Lung (tissue), 12 donors: ENCODE results near the gene PDIA2. TPM values are rescaled to one million over a fixed set of nuclear protein-coding genes. Genes with fewer than 3 reads are reported as not detected.

Source experiments
- ATAC-seq: fragments of 200-7000 bp; cut with Tn5 transposase; one replicate; pipeline ENCODE4 v1.9.1; 2020; ENCODE audit warnings: moderate number of reproducible peaks; ENCODE audit not compliant: insufficient read depth, low FRiP score
- DNase-seq, 3 donors: peaks; one replicate each; pipeline ENCODE4 v3.0.0-alpha.2; 2013 to 2017
- H3K27ac ChIP-seq, 2 donors: one replicate each; pipeline ENCODE4 v1.5.1; 2013; ENCODE audit warnings: mild to moderate bottlenecking in 2 of 2, moderate library complexity in 2 of 2, control low read depth in 1 of 2, inconsistent platforms in 1 of 2, low read depth in 1 of 2, low read length in 1 of 2
- H3K27me3 ChIP-seq, 3 donors: one replicate each; pipeline ENCODE4 v1.5.1; 2013; ENCODE audit warnings: low read length in 2 of 3; ENCODE audit not compliant: control insufficient read depth in 3 of 3, insufficient read depth in 3 of 3
- H3K36me3 ChIP-seq, 4 donors: one replicate each; pipeline ENCODE4 v1.5.1; 2013; ENCODE audit warnings: low read length in 4 of 4, mild to moderate bottlenecking in 1 of 4, moderate library complexity in 1 of 4; ENCODE audit not compliant: control insufficient read depth in 4 of 4, insufficient read depth in 4 of 4
- H3K4me1 ChIP-seq, 5 donors: one replicate each; pipeline ENCODE4 v1.5.1; 2013; ENCODE audit warnings: low read length in 5 of 5, mild to moderate bottlenecking in 2 of 5, moderate library complexity in 1 of 5; ENCODE audit not compliant: control insufficient read depth in 5 of 5, insufficient read depth in 5 of 5
- H3K4me3 ChIP-seq: one replicate; pipeline ENCODE4 v1.5.1; 2013; ENCODE audit warnings: mild to moderate bottlenecking, control low read depth, moderate library complexity
- H3K9ac ChIP-seq, 2 donors: one replicate each; pipeline ENCODE4 v1.5.1; 2013; ENCODE audit warnings: low read length in 2 of 2, control low read depth in 1 of 2; ENCODE audit not compliant: insufficient read depth in 1 of 2
- H3K9me3 ChIP-seq, 4 donors: one replicate each; pipeline ENCODE4 v1.5.1; 2013; ENCODE audit warnings: low read length in 3 of 4, mild to moderate bottlenecking in 1 of 4, moderate library complexity in 1 of 4; ENCODE audit not compliant: control insufficient read depth in 4 of 4, insufficient read depth in 3 of 4
- CTCF ChIP-seq: IDR thresholded peaks from 2 replicates; pipeline ENCODE4 v1.5.1; 2012; ENCODE audit warnings: mild to moderate bottlenecking; ENCODE audit errors: control extremely low read depth, extremely low read depth
- WGBS, 2 donors: extraction: QIAGEN DNeasy Blood & Tissue Kit; methylation state at CpG; one replicate each; pipeline ENCODE4 v1.1.7; 2013; 5-methylcytosine and 5-hydroxymethylcytosine counted together
- polyA plus RNA-seq, 2 donors: library from polyadenylated mRNA; stranded (reverse); fragments of 200-250 nt; gene quantifications; one replicate each; pipeline ENCODE4 v1.2.1, GENCODE V29; 2013
- total RNA-seq, 2 donors: library from RNA; depleted of rRNA in 1 of 2; stranded (reverse); fragments of >200 nt in 1 of 2; gene quantifications; one replicate each; pipeline ENCODE4 v1.2.1, GENCODE V29; 2014 to 2021
- donor health status: control.
- donor health status: control.
- donor health status: Bipolar disorder and iron deficiency.
- donor health status: healthy.
- donor health status: DM: yes; HTN: yes; CAD: no.

The PDIA2 gene
- total and polyA plus RNA-seq, 4 donors = 0.19 to 0.65 (median 0.24) TPM

GRCh38 chr16:280991-281659 is 1.8 kb upstream of the PDIA2 start:
- Histone ChIP-seq H3K4me1 (peaks cover 0 to 15% (median 0%) of the 10 kb centered on the region in 5 donors), H3K27me3 (peaks cover 4 to 16% (median 9%) of the 10 kb centered on the region in 3 donors), H3K36me3 (no peaks in the 10 kb centered on the region), H3K27ac (no peak overlapping the region), H3K9ac (no peak overlapping the region), H3K9me3 (no peaks in the 10 kb centered on the region), H3K4me3 (no peak overlapping the region)
- DNase-seq (no peak), ATAC-seq (no peak)
- TF ChIP-seq CTCF = no peak
- WGBS, 2 donors = 41 to 54% methylated on average over 22 to 27 of the region's 27 CpGs

GRCh38 chr16:281660-282255 is 1.2 kb upstream of the PDIA2 start:
- H3K4me3 ChIP-seq = no peak overlapping the region
- H3K9ac ChIP-seq = no peak overlapping the region
- DNase-seq = no peak
- ATAC-seq = no peak
- peaks cover 0 to 5% (median 0%) of the 10 kb centered on the region in 4 donors for H3K36me3 ChIP-seq
- no peaks in the 10 kb centered on the region for H3K9me3 ChIP-seq
- no peak overlapping the region for H3K27ac ChIP-seq
- no peak for TF ChIP-seq CTCF
- WGBS, 2 donors = 46 to 69% methylated on average over 24 to 25 of the region's 25 CpGs
- peaks cover 0 to 9% (median 0%) of the 10 kb centered on the region in 5 donors for H3K4me1 ChIP-seq
- peaks cover 4 to 16% (median 7%) of the 10 kb centered on the region in 3 donors for H3K27me3 ChIP-seq

- no peak for TF ChIP-seq CTCF
- DNase-seq = no peak
- peaks cover 4 to 12% (median 7%) of the 10 kb centered on the region in 3 donors for H3K27me3 ChIP-seq
- H3K4me3 ChIP-seq = no peak overlapping the region
- H3K27ac ChIP-seq = no peak overlapping the region
- peaks cover 0 to 11% (median 0%) of the 10 kb centered on the region in 4 donors for H3K36me3 ChIP-seq
- H3K4me1 ChIP-seq = peaks cover 0 to 9% (median 0%) of the 10 kb centered on the region in 5 donors
- no peaks in the 10 kb centered on the region for H3K9me3 ChIP-seq
- no peak for ATAC-seq
- 79 to 92% methylated on average over 22 of the region's 22 CpGs for WGBS, 2 donors
- no peak overlapping the region for H3K9ac ChIP-seq
Observed at GRCh38 chr16:282491-282890, 473 bp upstream of the PDIA2 start.
